BLaER1 treated with 17β-estradiol and CSF1 and Interleukin-3, amounts not matched to agents 10 nM and 100 nM (cell line): ENCODE data around the gene DAB2IP.

ENCODE experiments used
- H3K27ac ChIP-seq, 11 experiments: shearing (Covaris generic); formaldehyde crosslinking; 2 replicates each; pipeline ENCODE4 v1.8.1; 2022
- H3K27me3 ChIP-seq, 11 experiments: shearing (Covaris generic); formaldehyde crosslinking; 2 replicates each; pipeline ENCODE4 v1.8.1; 2022
- H3K36me3 ChIP-seq, 11 experiments: shearing (Covaris generic); formaldehyde crosslinking; 2 replicates each; pipeline ENCODE4 v1.8.1; 2022
- H3K4me1 ChIP-seq, 10 experiments: shearing (Covaris generic); formaldehyde crosslinking; 2 replicates each; pipeline ENCODE4 v1.8.1; 2022
- H3K4me2 ChIP-seq, 11 experiments: shearing (Covaris generic); formaldehyde crosslinking; 2 replicates each; pipeline ENCODE4 v1.8.1; 2022
- H3K4me3 ChIP-seq, 10 experiments: shearing (Covaris generic); formaldehyde crosslinking; 2 replicates each; pipeline ENCODE4 v1.8.1; 2022
- H3K9ac ChIP-seq, 11 experiments: shearing (Covaris generic); formaldehyde crosslinking; 2 replicates each; pipeline ENCODE4 v1.8.1; 2022
- H3K9me3 ChIP-seq, 11 experiments: shearing (Covaris generic); formaldehyde crosslinking; replicated peaks in 1 of 11; 2 replicates each; pipeline ENCODE4 v1.8.1; 2022
- H4K20me1 ChIP-seq, 11 experiments: shearing (Covaris generic); formaldehyde crosslinking; 2 replicates each; pipeline ENCODE4 v1.8.1; 2022
- Cebpa-rat ChIP-seq, 11 experiments: shearing (Covaris generic); IDR thresholded peaks; 2 replicates each; pipeline ENCODE4 v1.8.1; 2022

The DAB2IP gene

GRCh38 chr9:121713400-121714070 lies 62.1 kb downstream of the DAB2IP start:
- TF ChIP-seq Cebpa-rat (IDR thresholded peaks at IDR 0.05), result no peak
- Histone ChIP-seq H3K4me2 (no peak overlapping the region), H3K27me3 (no peaks in the 10 kb centered on the region), H3K4me1 (peaks cover 16 to 47% (median 37%) of the 10 kb centered on the region in 10 experiments), H3K27ac (no peak overlapping the region), H3K9me3 (no peaks in the 10 kb centered on the region), H4K20me1 (peaks cover 0 to 79% (median 28%) of the 10 kb centered on the region in 11 experiments; a peak in 15 of 22 replicates), H3K9ac (no peak overlapping the region), H3K36me3 (peaks cover 0 to 11% (median 0%) of the 10 kb centered on the region in 11 experiments; a peak in 1 of 22 replicates), H3K4me3 (no peak overlapping the region)

- Histone ChIP-seq H3K4me1 (peaks cover 16 to 41% (median 30%) of the 10 kb centered on the region in 10 experiments), H3K36me3 (peaks cover 0 to 11% (median 0%) of the 10 kb centered on the region in 11 experiments; a peak in 1 of 22 replicates), H3K9ac (no peak overlapping the region), H4K20me1 (peaks cover 0 to 79% (median 31%) of the 10 kb centered on the region in 11 experiments; a peak in 15 of 22 replicates), H3K4me2 (no peak overlapping the region), H3K27ac (no peak overlapping the region), H3K4me3 (no peak overlapping the region), H3K9me3 (no peaks in the 10 kb centered on the region), H3K27me3 (no peaks in the 10 kb centered on the region)
- TF ChIP-seq Cebpa-rat (IDR thresholded peaks at IDR 0.05), result no peak
These were observed 62.8 kb downstream of the DAB2IP start for GRCh38 chr9:121714075-121714705.

- Histone ChIP-seq H3K4me1 (peaks cover 16 to 37% (median 27%) of the 10 kb centered on the region in 10 experiments), H3K9me3 (no peaks in the 10 kb centered on the region), H3K4me3 (no peak overlapping the region), H3K9ac (no peak overlapping the region), H3K27ac (no peak overlapping the region), H4K20me1 (peaks cover 0 to 80% (median 35%) of the 10 kb centered on the region in 11 experiments; a peak in 16 of 22 replicates), H3K27me3 (no peaks in the 10 kb centered on the region), H3K4me2 (no peak overlapping the region), H3K36me3 (peaks cover 0 to 11% (median 0%) of the 10 kb centered on the region in 11 experiments; a peak in 1 of 22 replicates)
- no peak for TF ChIP-seq Cebpa-rat (IDR thresholded peaks at IDR 0.05)
These were observed 63.4 kb downstream of the DAB2IP start for GRCh38 chr9:121714873-121715272.

- peaks cover 0 to 81% (median 42%) of the 10 kb centered on the region in 11 experiments; a peak in 18 of 22 replicates for H4K20me1 ChIP-seq
- no peaks in the 10 kb centered on the region for H3K27me3 ChIP-seq
- TF ChIP-seq Cebpa-rat (IDR thresholded peaks at IDR 0.05), result no peak
These were observed 65.9 kb downstream of the DAB2IP start for GRCh38 chr9:121717141-121717991.

GRCh38 chr9:121718084-121718483 lies 66.7 kb downstream of the DAB2IP start:
- peaks cover 23 to 47% (median 37%) of the 10 kb centered on the region in 10 experiments; a peak in 18 of 20 replicates for H3K4me1 ChIP-seq
- no peak overlapping the region for H3K4me3 ChIP-seq
- no peak overlapping the region for H3K27ac ChIP-seq
- no peak for TF ChIP-seq Cebpa-rat (IDR thresholded peaks at IDR 0.05)
- H3K4me2 ChIP-seq, result 0 out of 22 replicates have a peak overlapping the region, but pooled peaks of 2 of the 11 experiments have one; percentile 8 to 10
- no peak overlapping the region for H3K9ac ChIP-seq
- H3K27me3 ChIP-seq, result no peaks in the 10 kb centered on the region
- peaks cover 0 to 88% (median 50%) of the 10 kb centered on the region in 11 experiments; a peak in 18 of 22 replicates for H4K20me1 ChIP-seq
- H3K36me3 ChIP-seq, result peaks cover 0 to 7% (median 0%) of the 10 kb centered on the region in 11 experiments; a peak in 1 of 22 replicates
- no peaks in the 10 kb centered on the region for H3K9me3 ChIP-seq

More at GRCh38 chr9:121717141-121717991, 65.9 kb downstream of the DAB2IP start:
- Histone ChIP-seq H3K4me1 (peaks cover 22 to 39% (median 30%) of the 10 kb centered on the region in 10 experiments; a peak in 18 of 20 replicates), H3K9ac (no peak overlapping the region), H3K36me3 (peaks cover 0 to 11% (median 0%) of the 10 kb centered on the region in 11 experiments; a peak in 1 of 22 replicates), H3K9me3 (no peaks in the 10 kb centered on the region), H3K4me2 (no peak overlapping the region), H3K27ac (no peak overlapping the region), H3K4me3 (no peak overlapping the region)

- no peaks in the 10 kb centered on the region for H3K9me3 ChIP-seq
- H3K36me3 ChIP-seq, result peaks cover 0 to 3% (median 0%) of the 10 kb centered on the region in 11 experiments; a peak in 1 of 22 replicates
- peaks cover 23 to 51% (median 41%) of the 10 kb centered on the region in 10 experiments; a peak in 18 of 20 replicates for H3K4me1 ChIP-seq
- H3K27ac ChIP-seq, result no peak overlapping the region
- no peak overlapping the region for H3K9ac ChIP-seq
- no peak overlapping the region for H3K4me3 ChIP-seq
- no peaks in the 10 kb centered on the region for H3K27me3 ChIP-seq
- TF ChIP-seq Cebpa-rat (IDR thresholded peaks at IDR 0.05), result no peak
- 0 out of 22 replicates have a peak overlapping the region, but pooled peaks of 2 of the 11 experiments have one; percentile 8 to 10 for H3K4me2 ChIP-seq
- H4K20me1 ChIP-seq, result peaks cover 0 to 92% (median 54%) of the 10 kb centered on the region in 11 experiments; a peak in 18 of 22 replicates
These were observed 67.1 kb downstream of the DAB2IP start for GRCh38 chr9:121718501-121718900.

- H3K9ac ChIP-seq, result peak overlapping the region in 8 of 11 experiments; percentile 10 to 54 (median 26); a peak in 11 of 22 replicates
- H3K27ac ChIP-seq, result peak overlapping the region in 6 of 11 experiments; percentile 52 to 65 (median 58); a peak in 12 of 22 replicates
- no peak for TF ChIP-seq Cebpa-rat (IDR thresholded peaks at IDR 0.05)
- H3K4me1 ChIP-seq, result peaks cover 23 to 61% (median 46%) of the 10 kb centered on the region in 10 experiments; a peak in 18 of 20 replicates
- H3K9me3 ChIP-seq, result no peaks in the 10 kb centered on the region
- H3K4me2 ChIP-seq, result peak overlapping the region in 10 of 11 experiments; percentile 38 to 75 (median 56); a peak in 19 of 22 replicates
- no peaks in the 10 kb centered on the region for H3K27me3 ChIP-seq
- peaks cover 0 to 97% (median 64%) of the 10 kb centered on the region in 11 experiments; a peak in 18 of 22 replicates for H4K20me1 ChIP-seq
- H3K36me3 ChIP-seq, result no peaks in the 10 kb centered on the region
- H3K4me3 ChIP-seq, result no peak overlapping the region
These were observed 69.0 kb downstream of the DAB2IP start for GRCh38 chr9:121720311-121721057.

GRCh38 chr9:121721058-121721350 lies 69.6 kb downstream of the DAB2IP start:
- Histone ChIP-seq H3K9ac (peak overlapping the region in 3 of 11 experiments; percentile 26 to 54 (median 44); a peak in 4 of 22 replicates), H3K27me3 (no peaks in the 10 kb centered on the region), H3K4me3 (no peak overlapping the region), H3K27ac (peak overlapping the region in 4 of 11 experiments; percentile 57 to 65 (median 60); a peak in 3 of 22 replicates), H3K4me1 (peaks cover 23 to 63% (median 46%) of the 10 kb centered on the region in 10 experiments; a peak in 18 of 20 replicates), H3K4me2 (peak overlapping the region in 10 of 11 experiments; percentile 38 to 75 (median 56); a peak in 17 of 22 replicates), H3K9me3 (no peaks in the 10 kb centered on the region), H3K36me3 (no peaks in the 10 kb centered on the region), H4K20me1 (peaks cover 0 to 97% (median 65%) of the 10 kb centered on the region in 11 experiments; a peak in 18 of 22 replicates)
- TF ChIP-seq Cebpa-rat (IDR thresholded peaks at IDR 0.05), result no peak
